ENCODE data around the gene RNF8.

The RNF8 gene

GRCh38 chr6:37319156-37319555 lies 34.6 kb upstream of the RNF8 start:
- peak; percentile 75 for DNase-seq
- Histone ChIP-seq H3K36me3 (peaks cover 9% of the 10 kb centered on the region), H3K27me3 (no peaks in the 10 kb centered on the region), H3K4me1 (peaks cover 44% of the 10 kb centered on the region), H3K9me3 (no peaks in the 10 kb centered on the region), H3K4me3 (ENCODE audit: low read depth, low read length) (no peak overlapping the region)
- TF ChIP-seq CTCF (IDR thresholded peaks at IDR 0.05; ENCODE audit: low read depth, low read length), result no peak

DNA sequence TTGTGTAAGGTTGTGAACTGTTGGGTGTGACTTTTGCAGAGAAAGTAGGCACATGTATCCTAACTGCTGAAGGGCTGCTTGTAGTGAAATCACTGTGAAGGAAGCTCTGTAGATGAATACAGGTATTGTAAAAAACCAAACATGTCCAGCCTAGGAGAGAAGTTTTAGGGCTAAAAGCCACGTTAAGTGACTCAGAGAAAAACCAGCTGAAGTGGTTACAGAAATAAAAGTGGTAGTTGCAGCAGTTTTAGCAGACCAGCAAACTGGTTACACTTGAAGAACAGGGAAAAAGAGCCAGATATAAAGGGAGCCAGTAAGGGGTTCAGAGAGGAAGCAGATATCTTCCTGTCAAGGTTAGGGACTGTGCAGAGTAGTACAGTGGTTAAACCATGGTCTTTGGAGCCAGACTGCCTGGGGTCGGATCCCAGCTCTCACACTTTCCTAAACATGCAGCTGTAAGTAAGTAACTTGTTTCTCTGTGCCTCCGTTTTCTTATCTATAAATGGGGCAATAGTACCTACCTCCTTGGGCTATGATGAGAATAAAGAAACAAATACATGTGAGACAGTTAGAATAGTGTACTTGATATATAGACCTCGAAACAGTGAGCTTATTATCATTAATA lies 33.8 kb upstream of the RNF8 start:
- no peak for DNase-seq
- Histone ChIP-seq H3K9me3 (no peaks in the 10 kb centered on the region), H3K4me3 (ENCODE audit: low read depth, low read length) (no peak overlapping the region), H3K4me1 (peaks cover 44% of the 10 kb centered on the region), H3K27me3 (no peaks in the 10 kb centered on the region), H3K36me3 (peaks cover 9% of the 10 kb centered on the region)
- no peak for TF ChIP-seq CTCF (IDR thresholded peaks at IDR 0.05; ENCODE audit: low read depth, low read length)

- DNase-seq, result peak; percentile 22
- no peak for TF ChIP-seq CTCF (IDR thresholded peaks at IDR 0.05; ENCODE audit: low read depth, low read length)
- Histone ChIP-seq H3K4me3 (ENCODE audit: low read depth, low read length) (no peak overlapping the region), H3K9me3 (no peaks in the 10 kb centered on the region), H3K4me1 (peaks cover 44% of the 10 kb centered on the region), H3K27me3 (no peaks in the 10 kb centered on the region), H3K36me3 (peaks cover 9% of the 10 kb centered on the region)
Observed at GRCh38 chr6:37320646-37321045, 33.1 kb upstream of the RNF8 start.

DNA sequence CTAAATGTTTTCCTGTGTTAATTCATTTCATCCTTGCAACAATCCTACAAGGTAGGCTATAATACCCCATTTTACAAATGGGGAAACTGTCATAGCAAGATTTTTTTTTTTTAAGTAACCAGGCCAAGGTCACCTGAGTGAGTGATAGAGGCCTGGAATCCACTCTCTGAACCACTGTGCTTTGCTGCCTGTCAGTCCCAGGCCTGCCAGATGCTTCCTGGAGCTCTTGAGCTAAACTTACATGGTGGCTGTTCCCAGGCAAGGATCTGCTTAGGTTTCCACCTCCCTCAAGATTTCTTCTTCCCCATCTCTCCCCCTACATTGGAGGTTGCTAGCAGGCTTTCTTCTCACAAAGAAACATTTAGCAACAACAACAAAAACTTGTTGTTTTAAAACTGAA lies 32.7 kb upstream of the RNF8 start:
- H3K36me3 ChIP-seq, result peaks cover 9% of the 10 kb centered on the region
- H3K27me3 ChIP-seq, result no peaks in the 10 kb centered on the region
- H3K4me3 ChIP-seq (ENCODE audit: low read depth, low read length), result no peak overlapping the region
- DNase-seq, result peak; percentile 29
- peaks cover 44% of the 10 kb centered on the region for H3K4me1 ChIP-seq
- TF ChIP-seq CTCF (IDR thresholded peaks at IDR 0.05; ENCODE audit: low read depth, low read length), result no peak
- no peaks in the 10 kb centered on the region for H3K9me3 ChIP-seq

GRCh38 chr6:37321516-37322415 lies 32.0 kb upstream of the RNF8 start:
- TF ChIP-seq CTCF (IDR thresholded peaks at IDR 0.05; ENCODE audit: low read depth, low read length), result no peak
- peaks cover 44% of the 10 kb centered on the region for H3K4me1 ChIP-seq
- H3K36me3 ChIP-seq, result peaks cover 9% of the 10 kb centered on the region
- H3K27me3 ChIP-seq, result no peaks in the 10 kb centered on the region
- H3K4me3 ChIP-seq (ENCODE audit: low read depth, low read length), result no peak overlapping the region
- H3K9me3 ChIP-seq, result no peaks in the 10 kb centered on the region
- no peak for DNase-seq

- H3K36me3 ChIP-seq, result no peaks in the 10 kb centered on the region
- peak; percentile 67 for DNase-seq
- no peak for TF ChIP-seq CTCF (IDR thresholded peaks at IDR 0.05; ENCODE audit: low read depth, low read length)
- H3K27me3 ChIP-seq, result no peaks in the 10 kb centered on the region
- no peak overlapping the region for H3K4me3 ChIP-seq (ENCODE audit: low read depth, low read length)
- peaks cover 42% of the 10 kb centered on the region for H3K4me1 ChIP-seq
- H3K9me3 ChIP-seq, result no peaks in the 10 kb centered on the region
Observed at GRCh38 chr6:37323580-37323979, 30.2 kb upstream of the RNF8 start.
